Medulla oblongata (tissue), 1 donor: ENCODE results near the gene RPL12.

ENCODE experiments used
- DNase-seq: peaks from one replicate; pipeline ENCODE4 v3.0.0-alpha.2; 2015; ENCODE audit errors: extremely low spot score

RPL12 gene

GRCh38 chr9:127404631-127405030, 46.6 kb downstream of the RPL12 start:
- DNase-seq = no peak

GRCh38 chr9:127403507-127404192, 47.6 kb downstream of the RPL12 start:
- DNase-seq = no peak

DNA sequence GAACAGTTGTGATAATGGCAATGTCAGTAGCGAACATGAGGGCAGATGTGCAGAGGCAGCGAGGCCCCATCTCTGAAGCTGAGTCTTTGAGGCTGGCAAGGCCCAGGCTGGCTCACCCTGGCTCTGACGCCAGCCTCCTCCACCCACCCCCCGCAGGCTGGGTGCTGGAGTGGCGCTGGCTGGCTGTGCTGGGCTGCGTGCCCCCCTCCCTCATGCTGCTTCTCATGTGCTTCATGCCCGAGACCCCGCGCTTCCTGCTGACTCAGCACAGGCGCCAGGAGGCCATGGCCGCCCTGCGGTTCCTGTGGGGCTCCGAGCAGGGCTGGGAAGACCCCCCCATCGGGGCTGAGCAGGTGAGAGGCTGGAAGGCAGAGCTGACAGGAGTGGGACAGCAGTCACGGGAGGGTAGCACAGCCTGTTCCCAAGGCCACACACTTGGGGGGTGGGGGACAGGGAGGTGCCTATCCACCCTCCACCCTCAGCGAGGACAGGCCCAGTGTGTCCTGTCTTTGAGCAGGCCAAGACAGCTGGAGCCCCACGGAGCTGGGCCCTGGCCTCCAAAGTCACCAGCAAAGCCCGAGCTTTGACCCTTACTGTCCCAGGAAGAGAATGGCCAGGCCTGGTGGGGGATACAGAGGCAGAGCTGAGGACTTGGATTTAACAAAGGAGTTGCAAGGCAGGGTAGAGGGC, 48.7 kb downstream of the RPL12 start:
- no peak for DNase-seq

DNA sequence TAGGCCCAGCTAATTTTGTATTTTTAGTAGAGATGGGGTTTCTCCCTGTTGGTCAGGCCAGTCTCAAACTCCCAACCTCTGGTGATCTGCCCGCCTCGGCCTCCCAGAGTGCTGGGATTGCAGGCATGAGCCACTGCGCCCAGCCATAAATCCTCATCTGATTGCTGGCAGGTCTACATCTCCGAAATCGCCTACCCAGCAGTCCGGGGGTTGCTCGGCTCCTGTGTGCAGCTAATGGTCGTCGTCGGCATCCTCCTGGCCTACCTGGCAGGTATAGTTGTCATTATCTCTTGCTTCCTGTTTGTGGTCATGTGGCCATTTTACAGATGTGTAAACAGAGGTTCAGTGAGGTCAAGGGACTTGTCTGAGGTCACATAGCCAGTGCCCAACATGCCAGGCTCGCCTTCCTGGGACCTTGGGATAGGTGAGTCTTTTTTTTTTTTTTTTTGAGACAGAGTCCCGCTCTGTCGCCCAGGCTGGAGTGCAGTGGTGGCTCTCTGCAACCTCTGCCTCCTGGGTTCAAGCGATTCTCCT, 51.4 kb downstream of the RPL12 start:
- no peak for DNase-seq

DNA sequence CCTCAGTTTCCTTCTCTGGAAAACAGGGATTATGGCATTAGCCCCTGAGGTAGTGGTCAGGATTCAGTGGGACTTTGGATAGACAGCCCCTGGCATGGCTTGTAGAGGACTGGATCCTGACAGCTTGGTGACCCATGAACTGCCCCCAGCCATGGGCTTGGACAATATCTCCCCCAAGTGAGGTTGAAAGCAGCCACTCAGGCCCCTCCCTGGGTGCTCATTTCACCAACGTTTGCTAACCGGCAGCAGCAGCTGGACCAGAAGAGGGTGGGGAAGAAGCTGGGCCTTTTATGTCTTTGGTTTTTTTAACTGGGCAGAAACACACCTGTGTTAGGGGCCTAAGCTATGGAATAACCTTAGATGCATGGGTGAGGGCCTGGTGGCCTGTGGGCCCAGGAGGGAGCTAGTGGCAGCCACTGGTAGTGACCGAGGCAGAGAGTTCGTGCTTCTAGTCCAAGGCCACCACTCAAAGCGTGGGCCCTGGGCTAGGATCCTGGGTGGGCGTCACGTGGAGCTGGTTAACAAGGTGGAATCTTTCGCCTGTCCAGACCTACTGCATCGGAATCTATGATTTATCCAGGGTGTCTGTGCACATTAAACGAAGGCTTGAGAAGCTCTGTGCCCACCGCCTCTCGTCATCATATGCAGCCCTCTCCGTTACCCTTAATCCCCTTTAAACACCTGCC, 52.3 kb downstream of the RPL12 start:
- no peak for DNase-seq

GRCh38 chr9:127398275-127398647, 52.9 kb downstream of the RPL12 start:
- DNase-seq = no peak
